HG02943 (cell line): ENCODE measurements around the gene PEPD.

Source experiments
- ATAC-seq: cut with Tn5 transposase; IDR thresholded peaks from one replicate; pipeline ENCODE4 v1.9.1; 2021; ENCODE audit warnings: mild to moderate bottlenecking, low read depth, moderate library complexity; ENCODE audit not compliant: unreplicated experiment

PEPD gene

DNA sequence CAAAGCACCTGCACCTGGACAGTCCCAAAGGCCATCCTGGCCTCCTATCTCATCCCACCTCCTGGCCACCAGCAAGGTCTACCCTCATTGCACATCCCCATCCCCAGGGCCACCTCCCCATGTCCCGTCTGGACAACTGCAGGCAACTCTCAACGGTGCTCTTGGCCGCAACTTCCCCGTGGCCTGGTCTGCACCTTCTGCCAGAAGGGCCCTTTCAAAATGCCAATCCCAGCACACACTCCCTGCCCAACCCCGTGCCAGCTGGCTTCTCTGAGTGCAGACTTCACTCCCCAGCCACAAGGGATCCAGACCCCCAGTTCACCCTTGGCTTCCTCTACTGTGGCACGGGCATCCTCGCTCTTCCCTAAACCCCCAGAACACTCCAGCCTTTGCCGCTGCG, 8.2 kb downstream of the PEPD start:
- no peak for ATAC-seq

GRCh38 chr19:33512580-33513137, 8.9 kb downstream of the PEPD start:
- ATAC-seq = no peak

DNA sequence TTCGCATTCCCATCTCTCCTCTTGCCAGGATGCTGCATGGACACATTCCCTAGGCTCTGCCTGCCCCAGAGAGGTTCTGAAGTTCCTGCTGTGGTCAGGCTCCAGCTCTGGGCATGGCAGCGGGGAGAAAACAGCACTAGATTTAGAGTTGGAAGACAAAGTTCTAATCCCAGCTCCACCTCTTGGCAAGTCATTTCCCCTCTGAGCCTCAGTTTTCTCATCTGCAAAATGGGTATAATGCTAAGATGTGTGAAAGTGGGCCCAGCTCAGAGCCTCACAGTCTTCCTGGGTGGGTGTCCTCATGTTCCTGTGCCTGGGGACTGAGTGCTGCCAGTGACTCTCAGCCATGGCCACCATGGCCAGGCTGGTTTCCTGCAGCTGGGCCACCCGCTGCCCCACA, 9.6 kb downstream of the PEPD start:
- no peak for ATAC-seq

- ATAC-seq = no peak
These were observed 10.2 kb downstream of the PEPD start for GRCh38 chr19:33511346-33511745.

DNA sequence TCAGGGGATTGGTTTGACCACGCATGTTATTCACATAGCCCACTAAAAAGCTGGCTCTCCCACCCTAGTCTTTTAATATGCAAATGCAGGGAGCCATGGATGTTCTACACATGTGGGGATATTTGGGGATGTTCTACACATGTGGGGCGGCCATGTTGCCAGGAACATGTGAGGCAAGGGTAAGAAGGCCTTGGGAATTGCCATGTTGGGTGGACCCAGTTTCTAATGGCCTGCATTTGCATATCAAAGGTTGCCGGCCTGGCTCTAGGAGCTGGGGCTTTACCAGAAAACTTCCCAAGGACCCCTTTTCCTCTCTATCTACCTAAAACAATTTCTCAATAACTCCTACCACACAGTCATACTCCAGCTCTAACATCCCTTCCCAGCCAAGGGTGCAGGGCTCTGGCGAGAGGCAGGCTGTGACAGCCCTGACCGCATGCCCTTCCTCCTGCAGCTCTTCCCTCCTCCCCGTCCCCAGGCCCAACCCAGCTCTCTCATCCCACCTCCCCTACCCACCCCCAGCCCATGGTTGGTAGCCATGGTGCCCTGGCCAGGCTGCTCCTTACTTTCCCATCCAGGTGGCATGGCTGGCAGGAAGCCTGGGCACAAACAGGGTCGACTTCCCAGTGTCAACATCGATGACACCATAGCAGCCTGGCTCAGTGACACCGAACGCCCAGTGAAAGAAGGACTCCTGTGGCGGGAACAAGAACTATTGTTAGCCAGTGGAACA, 11.0 kb downstream of the PEPD start:
- no peak for ATAC-seq

GRCh38 chr19:33509774-33510173, 11.8 kb downstream of the PEPD start:
- no peak for ATAC-seq

DNA sequence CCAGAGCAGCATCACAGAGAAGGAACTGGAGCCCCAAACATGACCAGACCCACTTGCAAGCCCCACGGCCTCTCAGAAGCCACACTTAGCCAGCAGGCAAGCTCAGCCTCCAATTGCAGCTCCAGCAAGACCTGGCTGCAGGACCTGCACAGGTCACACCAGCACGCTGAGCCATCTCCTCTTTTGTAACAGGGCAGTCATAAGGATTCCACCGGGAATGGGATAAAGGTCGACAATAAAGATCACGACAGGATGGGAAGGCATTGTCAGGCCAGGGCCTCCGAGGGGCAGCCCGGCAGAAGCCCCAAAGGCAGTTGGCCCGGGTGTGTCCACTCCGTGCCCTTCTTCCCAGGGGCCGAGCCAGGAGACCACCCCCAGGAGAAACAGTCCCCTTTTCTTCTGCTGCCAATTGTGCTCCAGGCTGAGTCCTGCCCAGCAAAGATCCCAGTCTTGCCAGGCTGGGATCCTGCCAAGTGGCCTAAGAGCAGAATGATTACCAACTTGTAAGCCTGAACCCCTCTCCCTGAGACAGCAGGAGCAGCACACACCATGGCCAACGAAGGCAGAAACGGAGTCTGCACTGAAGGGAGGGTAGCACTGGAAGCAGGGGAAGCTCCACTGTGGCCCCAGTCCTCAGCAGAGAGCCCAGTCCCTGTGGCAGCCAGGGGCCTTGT, 12.5 kb downstream of the PEPD start:
- ATAC-seq = no peak

- ATAC-seq = no peak
These were observed 13.2 kb downstream of the PEPD start for GRCh38 chr19:33508431-33508830.

GRCh38 chr19:33508009-33508408, 13.6 kb downstream of the PEPD start:
- no peak for ATAC-seq

- no peak for ATAC-seq
These were observed 14.3 kb downstream of the PEPD start for GRCh38 chr19:33507021-33507956.

GRCh38 chr19:33506498-33506897, 15.1 kb downstream of the PEPD start:
- ATAC-seq = no peak

DNA sequence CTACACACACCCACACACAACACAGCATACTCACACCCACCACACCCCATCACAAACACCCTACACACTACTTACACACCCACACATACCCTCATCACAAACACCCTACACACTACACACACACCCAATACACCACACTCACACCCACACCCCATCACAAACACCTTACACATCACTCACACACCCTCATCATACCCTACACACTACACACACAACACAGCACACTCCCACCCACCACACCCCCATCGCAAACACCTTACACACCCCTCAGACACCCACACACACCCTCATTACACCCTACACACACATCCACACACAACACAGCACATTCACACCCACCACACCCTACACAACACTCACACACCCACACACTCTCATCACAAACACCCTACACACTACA, 15.8 kb downstream of the PEPD start:
- ATAC-seq = no peak

- no peak for ATAC-seq
These were observed 16.4 kb downstream of the PEPD start for GRCh38 chr19:33505148-33505547.

DNA sequence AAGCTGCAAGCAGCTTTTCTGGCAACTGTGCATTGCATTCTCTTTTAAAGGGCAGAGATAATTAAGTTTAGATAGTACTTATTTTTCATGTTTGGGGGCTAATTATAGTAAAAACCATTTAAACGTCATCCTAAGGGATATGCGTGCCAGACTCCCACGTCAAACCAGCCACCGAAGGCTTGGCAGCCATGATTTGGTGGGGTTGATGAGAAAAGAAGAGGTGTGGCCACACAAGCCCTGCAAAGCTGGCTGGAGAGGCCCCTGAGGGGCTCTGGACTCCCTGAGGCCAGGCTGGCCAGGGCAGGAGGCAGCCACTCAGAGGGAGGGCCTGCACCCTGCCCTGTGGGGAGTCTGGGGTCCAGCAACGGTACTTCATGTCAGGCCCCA, 17.5 kb downstream of the PEPD start:
- no peak for ATAC-seq

DNA sequence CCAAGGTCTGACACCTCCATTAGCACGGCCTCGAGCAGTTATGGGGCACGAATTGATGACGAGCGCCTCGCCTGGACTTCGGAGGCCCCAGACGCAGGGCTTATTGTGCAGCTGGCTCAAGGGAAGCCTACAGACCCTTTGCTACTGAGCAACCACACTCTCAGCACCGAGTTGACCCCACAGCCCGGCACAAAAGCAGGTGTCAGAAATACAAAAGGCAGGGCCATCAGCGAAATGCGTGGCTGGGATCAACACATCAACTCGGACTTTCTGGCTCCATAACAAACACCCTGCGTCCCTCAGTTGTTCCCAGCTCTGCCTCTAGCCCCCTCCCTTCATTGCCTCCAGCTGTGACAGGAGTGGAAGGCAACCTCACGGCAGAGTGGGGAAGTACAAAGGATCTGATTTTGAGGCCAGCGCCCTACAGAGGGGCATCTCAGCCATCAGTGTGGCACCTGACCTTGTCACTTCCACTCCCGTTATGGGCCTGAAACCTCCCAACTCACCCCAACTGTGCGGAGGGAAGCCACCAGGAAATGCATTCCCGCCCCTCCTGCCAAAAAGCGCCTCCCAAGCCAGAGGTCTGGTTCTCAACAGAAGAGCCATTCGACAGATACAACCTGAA, 18.0 kb downstream of the PEPD start:
- no peak for ATAC-seq

DNA sequence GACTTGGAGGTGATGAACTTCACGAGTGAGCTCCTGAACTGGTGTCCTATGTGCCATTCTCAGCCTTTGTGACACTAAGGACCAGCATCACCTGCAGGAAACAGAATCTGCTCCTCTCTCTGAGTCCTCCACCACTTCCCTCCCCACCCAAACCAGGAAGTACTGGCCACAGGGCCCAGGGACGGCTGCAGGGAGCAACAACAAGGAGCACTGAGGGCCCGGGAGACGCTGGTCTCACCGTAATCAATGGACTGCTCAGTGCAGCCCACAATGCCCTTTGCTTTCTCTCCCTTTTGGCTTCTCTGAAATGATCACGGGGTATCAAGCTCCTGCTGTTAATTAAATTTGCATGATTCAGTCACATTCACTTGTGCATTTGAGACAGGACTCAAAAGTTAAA, 18.6 kb downstream of the PEPD start:
- ATAC-seq = no peak

DNA sequence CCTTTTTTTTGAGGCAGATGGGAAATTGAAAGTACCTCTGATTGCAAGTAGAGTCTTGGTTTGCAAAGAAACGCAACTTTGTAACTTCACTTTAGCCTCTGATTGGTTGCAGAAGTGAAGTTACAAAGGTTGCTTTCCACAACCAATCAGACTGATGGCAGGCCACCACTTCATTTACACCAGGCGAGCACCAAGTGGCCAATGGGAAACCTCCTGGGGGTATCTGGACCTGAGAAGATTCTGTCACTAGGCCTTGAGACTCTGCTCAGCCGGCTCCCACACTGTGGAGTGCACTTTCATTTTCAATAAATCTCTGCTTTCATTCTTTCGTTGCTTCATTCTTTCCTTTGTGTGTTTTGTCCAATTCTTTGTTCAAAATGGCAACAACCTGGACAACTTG, 19.1 kb downstream of the PEPD start:
- no peak for ATAC-seq

DNA sequence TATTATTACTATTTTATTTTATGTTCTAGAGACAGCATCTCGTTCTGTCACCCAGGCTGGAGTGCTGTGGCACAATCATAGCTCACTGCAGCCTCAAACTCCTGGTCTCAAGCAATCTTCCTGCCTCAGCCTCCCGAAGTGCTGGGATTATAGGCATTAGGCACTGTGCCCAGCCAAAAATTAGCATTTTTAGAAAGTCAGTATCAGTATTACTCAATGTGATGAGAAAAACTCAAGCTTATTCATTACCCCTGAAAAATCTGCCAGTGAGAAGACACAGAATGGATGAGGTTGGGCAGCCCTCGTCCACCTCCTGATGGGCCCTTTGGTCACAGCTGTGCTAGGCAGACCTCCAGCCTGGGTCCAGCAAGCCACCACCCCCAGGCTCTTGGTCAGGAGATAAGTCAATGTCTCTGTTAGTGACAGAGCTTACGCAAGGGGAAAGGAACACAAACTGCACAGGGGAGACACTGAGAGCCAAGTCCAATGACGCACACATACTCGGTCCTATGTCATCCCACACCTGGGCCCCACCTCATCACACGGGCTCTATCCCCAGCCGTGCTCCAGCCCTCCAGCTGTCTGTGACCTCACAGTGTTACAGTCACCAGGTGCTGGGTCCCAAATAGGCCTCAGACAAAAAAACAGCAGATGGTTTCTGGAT, 19.8 kb downstream of the PEPD start:
- ATAC-seq = no peak

- no peak for ATAC-seq
These were observed 20.6 kb downstream of the PEPD start for GRCh38 chr19:33500991-33501390.

DNA sequence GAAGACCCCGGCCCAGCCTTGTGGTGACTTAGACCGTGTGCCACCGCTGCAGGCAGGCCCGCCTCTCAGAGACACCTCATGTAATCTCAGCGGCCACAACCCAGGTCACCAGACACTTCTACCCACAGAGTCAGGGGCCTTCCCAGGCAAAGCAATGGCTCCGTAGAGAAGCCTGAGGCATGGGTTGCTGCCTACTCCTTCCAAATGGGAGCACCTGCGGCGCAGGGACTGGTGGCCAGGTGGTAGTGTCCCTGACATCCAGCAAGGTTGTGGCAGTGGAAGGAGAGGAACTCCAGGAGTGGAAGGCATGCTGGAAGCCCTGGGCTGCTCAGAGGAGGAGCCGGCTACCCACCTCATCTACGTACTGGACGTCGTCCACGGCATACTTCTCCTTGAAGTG, 21.0 kb downstream of the PEPD start:
- no peak for ATAC-seq
